Stimulated activated CD4-positive, alpha-beta T cell treated with anti-CD3 and anti-CD28 coated beads, Interleukin-1b, Interleukin-23, amount 100 ng/mL, for 24 hours (primary cell): Measurements from ENCODE around the gene TNRC6A.
"Not testable (repeated sequence)": the region's sequence is repeated elsewhere in the genome, so short reads cannot be mapped to it uniquely, and the experiment has no call there.

Source experiments
- DNase-seq, 4 experiments: peaks; one replicate each; pipeline ENCODE4 v3.0.0-alpha.2; 2020; ENCODE audit warnings: low read depth in 4 of 4, low spot score in 1 of 4

The TNRC6A gene

GRCh38 chr16:24723663-24724062 is 5.8 kb upstream of the TNRC6A start:
- DNase-seq: no peak

- no peak for DNase-seq
These were observed 1.4 kb upstream of the TNRC6A start for GRCh38 chr16:24728011-24728410.

- DNase-seq: no peak
These were observed 584 bp upstream of the TNRC6A start for GRCh38 chr16:24728891-24729242.

GRCh38 chr16:24729951-24730815 is 732 bp downstream of the TNRC6A start:
- DNase-seq: peak in 1 of 4 experiments; percentile 13

- no peak for DNase-seq
These were observed 1.5 kb downstream of the TNRC6A start for GRCh38 chr16:24730914-24731313.

GRCh38 chr16:24731722-24732419 is 2.4 kb downstream of the TNRC6A start:
- DNase-seq: no peak

GRCh38 chr16:24734382-24734781 is 4.9 kb downstream of the TNRC6A start:
- DNase-seq: no peak

GRCh38 chr16:24736758-24737157 is 7.3 kb downstream of the TNRC6A start:
- DNase-seq: no peak

GRCh38 chr16:24737391-24737871 is 8.0 kb downstream of the TNRC6A start:
- no peak for DNase-seq

- DNase-seq: no peak
These were observed 8.6 kb downstream of the TNRC6A start for GRCh38 chr16:24737916-24738594.

GRCh38 chr16:24738895-24739294 is 9.4 kb downstream of the TNRC6A start:
- DNase-seq: no peak

GRCh38 chr16:24741862-24742261 is 12.4 kb downstream of the TNRC6A start:
- DNase-seq: no peak

GRCh38 chr16:24742610-24743009 is 13.2 kb downstream of the TNRC6A start:
- not testable (repeated sequence) for DNase-seq

- no peak for DNase-seq
These were observed 15.9 kb downstream of the TNRC6A start for GRCh38 chr16:24745391-24745790.

GRCh38 chr16:24745791-24746190 is 16.3 kb downstream of the TNRC6A start:
- DNase-seq: no peak

GRCh38 chr16:24747441-24747840 is 18.0 kb downstream of the TNRC6A start:
- no peak for DNase-seq

GRCh38 chr16:24748242-24748641 is 18.8 kb downstream of the TNRC6A start:
- no peak for DNase-seq

- DNase-seq: no peak
These were observed 19.9 kb downstream of the TNRC6A start for GRCh38 chr16:24749310-24749709.

- DNase-seq: not testable (repeated sequence)
These were observed 20.4 kb downstream of the TNRC6A start for GRCh38 chr16:24749872-24750271.

GRCh38 chr16:24753000-24753399 is 23.5 kb downstream of the TNRC6A start:
- no peak for DNase-seq

GRCh38 chr16:24753437-24753836 is 24.0 kb downstream of the TNRC6A start:
- DNase-seq: no peak

GRCh38 chr16:24754543-24754942 is 25.1 kb downstream of the TNRC6A start:
- no peak for DNase-seq
